Left lobe of liver (tissue), 2 donors: ENCODE measurements around the gene SLC15A2. TPM values are rescaled to one million over a fixed set of nuclear protein-coding genes. Genes with fewer than 3 reads are reported as not detected.
A peak's percentile ranks its signal among the peaks of the same experiment; 100 is the strongest.
"Not testable (repeated sequence)": the region's sequence is repeated elsewhere in the genome, so short reads cannot be mapped to it uniquely, and the experiment has no call there.

Experiments
- ATAC-seq: fragments of 200-7000 bp; cut with Tn5 transposase; one replicate; pipeline ENCODE4 v1.9.1; 2020; ENCODE audit warnings: mild to moderate bottlenecking, moderate library complexity
- DNase-seq: peaks from one replicate; pipeline ENCODE4 v3.0.0-alpha.2; 2020; ENCODE audit warnings: low spot score
- total RNA-seq: library from RNA; stranded (reverse); gene quantifications from one replicate; pipeline ENCODE4 v1.2.1, GENCODE V29; 2021
- donor health status: DM: no; HTN: no; CAD: no; lungs with moderate emphysema.
- donor health status: DM: no; HTN: yes; CAD: no.

SLC15A2 gene, protein sequence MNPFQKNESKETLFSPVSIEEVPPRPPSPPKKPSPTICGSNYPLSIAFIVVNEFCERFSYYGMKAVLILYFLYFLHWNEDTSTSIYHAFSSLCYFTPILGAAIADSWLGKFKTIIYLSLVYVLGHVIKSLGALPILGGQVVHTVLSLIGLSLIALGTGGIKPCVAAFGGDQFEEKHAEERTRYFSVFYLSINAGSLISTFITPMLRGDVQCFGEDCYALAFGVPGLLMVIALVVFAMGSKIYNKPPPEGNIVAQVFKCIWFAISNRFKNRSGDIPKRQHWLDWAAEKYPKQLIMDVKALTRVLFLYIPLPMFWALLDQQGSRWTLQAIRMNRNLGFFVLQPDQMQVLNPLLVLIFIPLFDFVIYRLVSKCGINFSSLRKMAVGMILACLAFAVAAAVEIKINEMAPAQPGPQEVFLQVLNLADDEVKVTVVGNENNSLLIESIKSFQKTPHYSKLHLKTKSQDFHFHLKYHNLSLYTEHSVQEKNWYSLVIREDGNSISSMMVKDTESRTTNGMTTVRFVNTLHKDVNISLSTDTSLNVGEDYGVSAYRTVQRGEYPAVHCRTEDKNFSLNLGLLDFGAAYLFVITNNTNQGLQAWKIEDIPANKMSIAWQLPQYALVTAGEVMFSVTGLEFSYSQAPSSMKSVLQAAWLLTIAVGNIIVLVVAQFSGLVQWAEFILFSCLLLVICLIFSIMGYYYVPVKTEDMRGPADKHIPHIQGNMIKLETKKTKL
- total RNA-seq: 1.5 TPM

DNA sequence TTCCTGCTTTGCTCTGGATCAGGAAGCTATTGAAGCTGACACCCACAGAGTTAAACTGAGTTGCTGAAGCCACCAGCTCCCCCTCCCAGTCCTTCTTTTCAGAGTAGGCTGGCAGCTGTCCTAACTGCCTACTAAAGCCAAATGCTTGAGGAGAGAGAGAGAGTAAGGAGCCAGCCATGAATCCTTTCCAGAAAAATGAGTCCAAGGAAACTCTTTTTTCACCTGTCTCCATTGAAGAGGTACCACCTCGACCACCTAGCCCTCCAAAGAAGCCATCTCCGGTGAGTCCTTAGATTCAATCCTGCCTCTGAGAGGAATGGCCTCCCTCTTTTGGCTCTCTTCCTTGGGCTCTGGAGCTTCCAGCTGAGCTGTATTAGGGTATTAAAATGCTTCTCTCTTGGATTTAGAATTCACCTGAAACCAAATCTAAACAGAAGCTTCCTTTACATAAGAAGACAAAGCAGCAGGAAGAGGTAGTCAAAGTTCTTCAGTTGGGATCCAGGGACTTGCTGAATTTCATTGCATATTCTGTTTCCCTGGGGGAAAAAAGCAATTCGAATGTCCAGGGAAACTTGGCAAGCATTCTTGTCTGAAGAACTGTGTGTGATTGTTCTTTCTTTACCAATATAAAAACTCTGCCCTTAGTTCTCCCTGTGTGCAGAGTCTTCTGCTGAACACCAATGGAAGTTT is at the start of gene SLC15A2:
SLC15A2 (plus strand) TSS at position 101 of the 690 bp plus-strand sequence; CDS start at position 177, 76 bp downstream.
- no peak for DNase-seq
- peak; percentile 60 for ATAC-seq

DNA sequence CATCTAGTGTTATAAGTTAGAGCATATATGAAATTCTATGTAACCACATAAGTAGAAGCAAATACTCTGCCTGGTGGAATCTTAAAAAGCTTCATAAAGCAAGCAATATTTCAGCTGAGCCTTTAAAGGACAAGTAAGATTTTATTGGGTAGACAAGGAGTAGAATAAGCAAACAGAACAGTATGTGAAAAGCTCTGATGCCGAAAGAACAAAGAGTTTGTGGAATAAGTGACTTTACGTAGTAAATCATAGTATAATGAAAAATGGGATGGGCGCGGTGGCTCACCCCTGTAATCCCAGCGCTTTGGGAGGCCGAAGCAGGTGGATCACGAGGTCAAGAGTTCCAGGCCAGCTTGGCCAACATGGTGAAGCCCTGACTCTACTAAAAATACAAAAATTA is 49.3 kb upstream of the SLC15A2 start:
- no peak for ATAC-seq
- DNase-seq: no peak

- ATAC-seq: no peak
- DNase-seq: no peak
Measured at GRCh38 chr3:121852256-121852655, 41.9 kb upstream of the SLC15A2 start.

- DNase-seq (no peak), ATAC-seq (peak; percentile 39)
Measured at GRCh38 chr3:121855555-121855954, 38.6 kb upstream of the SLC15A2 start.

DNA sequence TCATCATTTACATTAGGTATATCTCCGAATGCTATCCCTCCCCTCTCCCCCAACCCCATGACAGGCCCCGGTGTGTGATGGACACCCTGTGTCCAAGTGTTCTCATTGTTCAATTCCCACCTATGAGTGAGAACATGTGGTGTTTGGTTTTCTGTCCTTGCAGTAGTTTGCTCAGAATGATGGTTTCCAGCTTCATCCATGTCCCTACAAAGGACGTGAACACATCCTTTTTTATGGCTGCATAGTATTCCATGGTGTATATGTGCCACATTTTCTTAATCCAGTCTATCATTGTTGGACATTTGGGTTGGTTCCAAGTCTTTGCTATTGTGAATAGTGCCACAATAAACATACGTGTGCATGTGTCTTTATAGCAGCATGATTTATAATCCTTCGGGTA is 36.4 kb upstream of the SLC15A2 start:
- DNase-seq, ATAC-seq: not testable (repeated sequence)

DNA sequence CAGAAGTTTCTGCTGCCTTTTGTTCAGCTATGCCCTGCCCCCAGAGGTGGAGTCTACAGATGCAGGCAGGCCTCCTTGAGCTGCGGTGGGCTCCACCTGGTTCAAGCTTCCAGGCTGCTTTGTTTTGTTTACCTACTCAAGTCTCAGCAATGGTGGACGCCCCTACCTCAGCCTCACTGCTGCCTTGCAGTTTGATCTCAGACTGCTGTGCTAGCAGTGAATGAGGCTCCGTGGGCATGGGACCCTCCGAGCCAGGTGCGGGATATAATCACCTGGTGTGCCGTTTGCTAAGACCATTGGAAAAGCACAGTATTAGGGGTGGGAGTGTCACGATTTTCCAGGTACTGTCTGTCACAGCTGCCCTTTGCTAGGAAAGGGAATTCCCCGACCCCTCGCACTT is 31.0 kb upstream of the SLC15A2 start:
- DNase-seq, ATAC-seq: not testable (repeated sequence)

DNA sequence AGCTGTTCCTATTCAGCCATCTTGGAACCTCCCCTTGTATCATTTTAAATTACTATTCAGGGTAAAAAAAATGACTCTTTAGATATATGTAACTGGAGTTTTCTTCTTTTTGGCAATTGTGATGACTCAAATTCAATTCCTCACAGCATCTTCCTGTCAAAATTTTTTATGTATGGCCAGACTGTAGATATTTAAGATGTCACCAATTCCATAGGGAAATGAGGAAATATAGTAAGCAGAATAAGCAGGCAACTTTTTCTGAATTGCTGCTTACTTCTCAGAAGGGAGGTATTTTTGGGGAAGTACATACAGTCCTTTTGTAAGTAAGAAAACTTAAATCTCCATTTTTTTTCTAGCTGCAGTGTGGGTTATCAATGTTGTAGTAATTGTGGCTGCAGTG is 30.4 kb upstream of the SLC15A2 start:
- DNase-seq (no peak), ATAC-seq (no peak)

- no peak for ATAC-seq
- no peak for DNase-seq
Measured at GRCh38 chr3:121869736-121870135, 24.5 kb upstream of the SLC15A2 start.

DNA sequence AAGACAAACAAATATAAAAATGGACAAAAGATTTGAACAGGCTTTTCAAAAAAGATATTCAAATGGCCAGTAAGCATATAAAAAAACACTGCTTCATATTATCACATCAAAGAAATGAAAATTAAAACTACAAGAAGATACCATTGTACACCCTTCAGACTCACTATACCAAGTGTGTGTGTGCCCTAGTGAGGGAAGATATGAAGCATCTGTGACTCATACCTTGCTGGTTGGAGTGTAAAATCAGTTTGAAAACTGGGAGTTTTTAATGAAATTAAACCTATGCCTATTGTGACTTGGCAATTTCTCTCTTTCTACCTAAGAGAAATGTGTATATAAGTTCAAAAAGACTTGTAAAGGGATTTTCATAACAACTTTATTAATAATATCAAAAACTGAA is 23.5 kb upstream of the SLC15A2 start:
- no peak for ATAC-seq
- DNase-seq: no peak

DNA sequence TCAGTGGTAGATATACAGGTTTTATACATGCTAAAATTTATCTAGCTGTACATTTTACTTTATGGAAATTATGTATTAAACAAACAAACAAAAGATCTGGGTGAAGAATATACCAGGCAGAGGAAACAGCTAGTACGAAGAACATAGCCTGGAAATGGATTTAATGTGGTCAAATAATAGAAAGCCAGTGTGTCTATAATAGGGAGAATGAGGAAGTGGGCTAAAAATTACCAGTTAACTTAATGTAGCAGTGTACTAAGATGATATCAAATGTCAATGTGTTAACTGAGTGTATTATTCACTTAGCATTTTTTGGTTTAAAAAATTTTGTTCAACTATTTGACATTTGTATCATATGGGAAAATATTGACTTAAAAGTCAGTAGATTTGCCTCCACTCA is 22.8 kb upstream of the SLC15A2 start:
- ATAC-seq (no peak), DNase-seq (no peak)

DNA sequence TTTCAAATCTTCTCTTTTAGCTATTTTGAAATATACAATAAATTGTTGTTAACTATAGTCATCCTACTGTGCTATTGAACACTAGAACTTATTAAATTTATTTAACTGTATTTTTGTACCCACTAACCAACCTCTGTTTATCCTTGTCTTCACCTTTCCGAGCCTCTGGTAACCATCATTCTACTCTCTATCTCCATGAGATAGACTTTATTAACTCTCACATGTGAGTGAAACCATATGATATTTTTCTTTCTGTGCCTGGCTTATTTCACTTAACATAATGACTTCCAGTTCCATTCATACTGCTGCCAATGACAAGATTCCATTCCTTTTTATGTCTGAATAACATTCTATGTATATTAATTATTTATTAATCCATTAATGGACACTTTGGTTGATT is 15.8 kb upstream of the SLC15A2 start:
- DNase-seq: no peak
- ATAC-seq: no peak

- DNase-seq: no peak
- no peak for ATAC-seq
Measured at GRCh38 chr3:121883507-121883906, 10.7 kb upstream of the SLC15A2 start.

- ATAC-seq (no peak), DNase-seq (no peak)
Measured at GRCh38 chr3:121885386-121885785, 8.8 kb upstream of the SLC15A2 start.

GRCh38 chr3:121895121-121895520 is 920 bp downstream of the SLC15A2 start:
- ATAC-seq: peak; percentile 99
- DNase-seq: peak; percentile 54

GRCh38 chr3:121895736-121896135 is 1.5 kb downstream of the SLC15A2 start:
- no peak for ATAC-seq
- DNase-seq: no peak

GRCh38 chr3:121896823-121897222 is 2.6 kb downstream of the SLC15A2 start:
- no peak for DNase-seq
- no peak for ATAC-seq

GRCh38 chr3:121897296-121897695 is 3.1 kb downstream of the SLC15A2 start:
- DNase-seq: no peak

DNA sequence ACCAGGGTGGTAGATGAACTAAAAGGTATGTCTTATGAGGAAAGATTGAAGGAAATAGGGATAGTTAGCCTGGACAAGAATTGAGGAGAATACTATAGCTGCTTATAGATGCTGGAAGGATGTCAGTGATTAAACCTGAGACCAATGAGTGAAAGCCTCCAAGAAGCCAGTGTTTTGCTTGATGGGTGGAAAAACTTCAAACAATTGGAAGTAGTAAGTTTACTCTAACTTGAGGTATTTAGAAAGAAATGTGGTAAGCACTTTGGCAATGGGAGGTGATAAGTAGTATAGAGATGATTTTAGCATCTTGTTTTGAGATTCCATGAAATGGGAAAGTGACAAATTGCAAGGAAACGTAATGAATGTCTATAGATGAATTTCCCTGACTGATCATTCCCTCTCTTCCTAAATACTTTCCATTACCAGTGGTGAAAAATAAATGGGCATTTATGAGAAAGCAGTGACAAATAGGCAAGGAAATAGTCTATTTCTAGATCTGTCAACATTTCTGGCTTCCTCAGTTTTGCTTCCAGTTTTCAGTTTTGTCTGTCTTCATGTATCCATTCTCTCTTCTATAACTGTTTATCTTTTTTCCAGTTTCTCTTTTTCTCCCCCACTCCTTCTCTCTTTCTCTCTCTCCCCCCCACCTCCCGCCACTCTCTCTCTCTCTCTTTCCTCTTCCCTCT is 19.2 kb downstream of the SLC15A2 start:
- ATAC-seq: no peak
- no peak for DNase-seq

More at GRCh38 chr3:121897296-121897695, 3.1 kb downstream of the SLC15A2 start:
- no peak for ATAC-seq

DNA sequence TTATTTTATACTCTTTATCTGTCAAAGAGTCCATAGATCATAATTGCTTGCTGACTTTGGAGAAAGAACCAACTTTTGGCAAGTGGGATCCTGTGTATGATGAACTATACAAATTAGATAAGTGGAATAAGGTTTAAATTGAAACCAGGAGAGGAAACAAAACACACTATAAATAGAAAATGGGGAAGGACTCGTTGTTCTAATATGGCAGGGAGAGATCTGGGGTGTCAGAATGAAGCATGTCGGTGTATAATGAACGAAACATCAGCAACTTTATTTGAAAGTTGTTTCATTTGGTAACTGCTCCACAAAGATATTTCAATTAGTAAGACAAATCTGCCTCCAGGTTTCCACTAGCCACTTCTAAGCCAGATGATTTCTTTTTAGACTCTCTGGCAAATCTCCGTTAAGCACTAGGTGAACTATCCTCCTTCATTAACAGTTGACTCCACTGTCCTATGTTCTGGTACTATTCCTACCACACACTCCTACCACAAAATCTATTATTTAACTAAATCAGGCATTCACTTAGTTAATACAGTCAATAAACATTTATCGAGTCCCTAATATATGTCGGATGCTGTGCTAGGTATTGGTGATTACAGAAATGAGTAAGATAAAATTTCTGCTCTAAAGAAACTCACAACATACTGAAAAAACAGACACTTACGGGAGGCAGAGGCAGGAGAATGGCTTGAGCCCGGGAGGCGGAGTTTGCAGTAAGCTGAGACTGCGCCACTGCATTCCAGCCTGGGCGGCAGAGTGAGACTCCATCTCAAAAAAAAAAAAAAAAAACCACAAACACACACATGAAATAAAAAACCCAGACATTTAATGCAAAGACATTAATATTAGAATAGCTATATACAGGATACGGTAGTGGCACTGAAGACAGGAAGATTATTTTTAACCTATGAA is 20.1 kb downstream of the SLC15A2 start:
- DNase-seq: no peak
- ATAC-seq: no peak

- ATAC-seq (no peak), DNase-seq (no peak)
Measured at GRCh38 chr3:121916189-121916588, 22.0 kb downstream of the SLC15A2 start.
